Raji (cell line): ENCODE results near the gene EML1.

Experiments used
- POLR2A ChIP-seq: IDR thresholded peaks from 2 replicates; pipeline ENCODE4 v1.6.1; 2011; ENCODE audit warnings: low read depth, low read length, control low read depth; ENCODE audit not compliant: insufficient read depth

The EML1 gene

DNA sequence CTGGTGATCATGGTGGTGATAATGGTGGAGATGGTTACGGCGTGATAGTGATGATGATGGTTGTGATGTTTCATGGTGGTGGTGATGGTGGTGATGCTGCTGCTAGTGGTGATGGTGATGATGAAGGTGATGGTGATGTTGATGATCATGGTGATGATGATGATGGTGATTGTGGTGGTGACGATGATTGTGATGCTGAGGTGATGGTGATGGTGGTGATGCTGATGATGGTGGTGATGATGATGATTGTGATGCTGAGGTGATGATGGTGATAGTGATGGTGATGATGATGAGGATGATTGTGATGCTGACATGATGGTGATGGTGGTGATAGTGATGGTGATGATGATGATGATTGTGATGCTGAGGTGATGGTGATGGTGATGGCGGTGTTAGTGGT lies 158.8 kb downstream of the EML1 start:
- TF ChIP-seq POLR2A, result no peak

DNA sequence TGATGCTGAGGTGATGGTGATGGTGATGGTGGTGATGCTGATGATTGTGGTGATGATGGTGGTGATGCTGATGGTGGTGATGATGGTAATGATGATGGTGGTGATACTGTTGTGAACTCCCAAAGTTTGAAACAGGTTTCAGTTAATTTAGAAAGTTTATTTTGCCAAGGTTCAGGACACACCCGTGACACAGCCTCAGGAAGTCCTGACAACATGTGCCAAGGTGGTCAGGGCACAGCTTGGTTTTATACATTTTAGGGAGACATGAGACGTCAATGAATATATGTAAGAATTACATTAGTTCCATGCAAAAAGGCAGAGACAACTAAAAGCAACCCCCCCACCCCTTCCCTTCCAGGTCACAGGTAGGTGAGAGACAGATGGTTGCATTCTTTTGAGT lies 159.2 kb downstream of the EML1 start:
- TF ChIP-seq POLR2A, result no peak

DNA sequence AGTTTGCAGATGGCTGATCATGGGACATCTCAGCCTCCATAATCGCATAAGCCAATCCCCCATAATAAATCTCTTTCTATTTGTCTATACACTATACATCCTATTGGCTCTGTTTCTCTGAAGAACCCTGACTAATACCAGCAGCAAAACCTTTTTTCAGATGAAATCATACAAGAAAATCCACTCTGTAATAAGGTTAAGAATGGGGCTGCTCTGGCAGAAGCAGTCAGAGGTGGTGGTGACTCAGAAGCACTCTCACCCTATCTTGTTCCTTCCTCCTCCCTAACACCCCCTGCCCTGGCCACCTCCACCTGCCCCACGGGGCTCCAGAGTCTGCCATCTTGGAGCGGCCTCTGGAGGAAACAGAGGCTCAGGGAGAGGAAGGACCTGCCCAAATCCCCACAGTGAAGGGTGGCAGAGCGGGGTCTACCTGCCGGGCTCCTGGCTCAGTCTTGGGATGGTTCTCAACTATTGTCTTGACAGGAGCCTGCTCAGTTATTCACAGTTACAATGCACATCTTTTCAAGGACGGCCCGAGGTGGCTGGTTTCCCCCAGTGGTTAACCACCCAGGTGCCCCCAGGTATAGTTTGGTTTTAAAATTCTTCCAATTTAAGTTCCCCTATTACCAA lies 162.7 kb downstream of the EML1 start:
- no peak for TF ChIP-seq POLR2A

DNA sequence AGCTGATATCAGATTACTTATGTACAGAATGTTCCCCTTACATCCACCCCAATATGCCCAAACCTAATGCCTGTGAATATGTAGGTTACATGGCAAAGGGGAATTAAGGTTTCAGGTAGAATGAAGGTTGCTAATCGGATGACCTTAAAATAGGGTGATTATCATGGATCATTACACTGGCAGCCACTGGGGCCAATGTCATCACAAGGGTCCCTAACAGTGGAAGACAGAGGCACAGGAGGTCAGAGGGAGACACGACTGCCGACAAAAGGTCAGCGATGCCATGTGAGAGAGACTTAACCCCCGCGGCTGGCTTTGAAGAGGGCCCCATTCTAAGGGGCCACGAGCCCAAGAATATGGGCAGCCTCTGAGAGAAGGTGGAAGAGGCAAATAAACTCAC lies 165.2 kb downstream of the EML1 start:
- TF ChIP-seq POLR2A, result no peak

DNA sequence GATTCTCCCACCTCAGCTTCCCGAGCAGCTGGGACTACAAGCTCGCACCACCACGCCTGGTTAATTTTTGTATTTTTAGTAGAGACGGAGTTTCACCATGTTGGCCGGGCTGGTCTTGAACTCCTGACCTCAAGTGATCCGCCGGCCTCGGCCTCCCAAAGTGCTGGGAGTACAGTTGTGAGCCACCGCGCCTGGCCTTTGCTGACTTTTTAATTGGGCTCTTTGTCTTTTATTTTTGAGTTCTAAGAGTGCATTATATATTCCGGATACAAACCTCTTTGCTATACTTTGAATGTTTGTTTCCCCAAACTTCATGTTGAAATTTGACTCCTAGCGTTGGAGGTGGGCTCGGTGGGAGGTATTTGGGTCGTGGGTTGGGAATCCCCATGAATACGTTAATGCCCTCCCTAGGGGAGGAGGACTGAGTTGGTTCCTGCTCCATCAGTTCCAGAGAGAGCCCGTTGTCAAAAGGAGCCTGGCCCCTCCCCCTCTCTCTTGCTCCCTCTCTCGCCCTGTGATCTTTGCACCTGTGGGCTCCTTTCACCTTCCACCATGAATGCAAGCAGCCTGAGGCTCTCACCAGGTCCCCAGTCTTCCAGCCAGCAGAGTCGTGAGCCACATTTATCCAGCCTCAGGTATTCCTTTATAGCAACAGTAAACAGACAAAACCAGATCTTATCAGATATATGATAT lies 168.8 kb downstream of the EML1 start:
- TF ChIP-seq POLR2A, result no peak

DNA sequence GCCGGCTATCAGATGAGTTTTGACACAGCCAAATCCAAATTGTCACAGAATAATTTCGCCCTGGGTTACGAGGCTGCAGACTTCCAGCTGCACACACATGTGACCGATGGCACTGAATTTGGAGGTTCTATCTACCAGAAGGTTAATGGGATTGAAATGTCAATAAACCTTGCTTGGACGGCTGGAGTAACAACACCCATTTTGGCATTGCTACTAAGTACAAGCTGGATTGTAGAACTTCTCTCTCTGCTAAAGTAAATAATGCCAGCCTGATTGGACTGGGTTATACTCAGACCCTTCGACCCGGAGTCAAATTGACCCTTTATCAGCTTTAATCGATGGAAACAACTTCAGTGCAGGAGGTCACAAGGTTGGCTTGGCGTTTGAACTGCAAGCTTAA lies 171.8 kb downstream of the EML1 start:
- TF ChIP-seq POLR2A, result no peak

DNA sequence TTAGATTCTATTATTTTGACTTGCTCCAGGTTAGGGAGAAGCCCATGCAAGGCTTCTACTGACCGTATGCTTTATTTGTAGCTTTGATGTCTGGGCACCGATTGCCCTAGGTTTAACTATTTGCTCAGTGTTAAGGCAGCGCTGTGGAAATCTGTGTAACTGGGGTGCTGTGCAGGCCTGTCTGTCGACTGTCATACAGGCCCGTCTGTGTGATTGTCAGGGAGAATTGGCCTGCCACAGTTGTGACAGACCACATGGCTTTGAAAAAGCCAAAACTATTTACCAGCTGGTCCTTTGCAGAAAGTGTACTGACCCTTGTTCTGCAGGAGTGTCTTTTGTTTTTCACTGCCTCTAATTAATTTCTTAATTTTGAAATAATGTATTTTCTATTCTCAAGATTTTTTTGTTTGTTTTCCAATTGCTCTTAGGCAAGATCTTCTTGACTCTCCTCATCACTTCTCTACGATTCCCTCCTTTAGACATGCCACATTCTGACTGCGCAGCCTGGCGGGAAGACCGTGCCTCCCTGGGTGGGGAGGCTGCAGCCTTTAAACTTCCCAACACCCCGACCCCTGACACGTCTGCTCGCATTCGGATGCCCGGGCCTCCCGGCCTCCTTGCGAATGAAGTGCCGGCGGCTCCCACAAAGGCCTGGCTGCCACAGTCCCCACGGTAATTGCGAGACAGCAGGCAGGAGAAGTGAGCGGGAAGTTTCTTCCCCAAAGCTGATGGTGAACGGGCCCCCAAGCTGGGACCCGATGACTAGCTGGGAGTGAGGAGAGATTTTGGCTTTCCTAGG lies 173.0 kb downstream of the EML1 start:
- TF ChIP-seq POLR2A, result no peak

DNA sequence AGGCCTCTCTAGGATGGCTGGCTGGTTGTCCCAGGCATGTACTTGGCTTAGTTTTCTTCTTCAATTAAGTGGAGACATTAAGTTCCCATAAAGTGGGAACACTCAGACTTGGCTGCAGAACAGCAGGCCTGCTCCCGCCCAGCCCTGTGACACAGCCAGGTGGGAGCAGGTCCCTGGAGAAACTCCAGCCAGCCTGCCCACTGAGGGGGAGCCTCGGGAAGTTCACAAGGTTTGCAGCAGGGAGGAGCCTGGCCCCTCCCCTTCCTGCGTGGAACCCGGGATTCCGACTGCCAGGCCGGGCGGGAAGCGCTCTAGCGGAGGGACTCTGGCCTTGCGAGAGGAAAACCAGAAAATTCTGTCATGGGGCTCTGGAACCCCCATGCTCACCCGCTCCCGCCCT lies 173.7 kb downstream of the EML1 start:
- no peak for TF ChIP-seq POLR2A

DNA sequence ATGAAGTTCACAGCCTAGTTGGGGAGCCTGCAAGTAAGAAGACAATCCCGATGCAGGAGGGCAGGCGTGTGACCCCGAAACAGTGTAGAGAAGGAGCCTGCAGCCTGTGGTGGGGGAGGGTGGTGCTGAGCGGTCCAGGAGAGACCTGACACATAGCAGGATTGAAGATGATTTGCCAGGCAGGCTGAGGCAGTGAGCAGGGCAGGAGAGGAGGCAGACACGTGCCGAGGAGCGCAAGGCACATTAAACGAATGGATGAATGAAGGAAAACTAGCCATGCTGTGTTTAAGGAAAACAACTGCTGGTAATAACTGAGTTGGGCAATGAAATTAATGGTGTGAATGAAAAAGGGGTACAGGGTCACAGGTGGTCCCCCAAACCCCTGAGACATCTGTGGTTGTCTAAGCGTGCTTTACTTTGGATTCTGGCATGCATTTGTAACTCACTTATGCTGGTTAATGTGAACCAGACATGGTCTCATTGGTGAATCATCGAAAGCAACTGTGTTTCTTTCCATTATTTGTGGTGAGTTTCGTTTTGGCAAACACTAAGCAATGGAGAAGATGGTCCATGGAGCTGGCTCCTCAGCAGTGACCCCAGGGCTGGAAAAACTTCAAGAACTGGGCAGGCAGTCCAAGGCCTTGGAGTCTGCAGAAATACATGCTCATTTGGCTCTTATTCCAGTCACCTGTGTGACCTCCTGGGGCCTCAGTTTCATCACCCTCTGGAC lies 175.1 kb downstream of the EML1 start:
- TF ChIP-seq POLR2A, result no peak

DNA sequence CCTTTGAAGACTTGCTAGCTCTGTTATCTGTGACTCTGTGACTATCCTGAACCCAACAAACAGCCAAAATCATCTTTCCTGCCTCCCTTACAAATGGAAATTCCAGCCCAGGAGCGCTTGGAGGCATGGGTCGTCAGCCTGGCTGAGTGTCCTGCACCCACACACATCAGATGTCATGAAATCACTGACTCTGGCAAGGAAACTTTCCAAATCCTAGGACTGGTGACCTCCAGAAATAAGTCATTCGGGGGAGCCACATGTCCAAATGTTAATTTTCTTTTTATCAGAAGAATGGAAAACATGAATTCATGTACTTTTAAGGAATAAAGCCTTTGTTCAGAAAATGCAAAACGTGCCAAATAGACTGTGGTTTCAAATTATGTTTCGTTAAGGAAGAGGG lies 175.7 kb downstream of the EML1 start:
- no peak for TF ChIP-seq POLR2A

DNA sequence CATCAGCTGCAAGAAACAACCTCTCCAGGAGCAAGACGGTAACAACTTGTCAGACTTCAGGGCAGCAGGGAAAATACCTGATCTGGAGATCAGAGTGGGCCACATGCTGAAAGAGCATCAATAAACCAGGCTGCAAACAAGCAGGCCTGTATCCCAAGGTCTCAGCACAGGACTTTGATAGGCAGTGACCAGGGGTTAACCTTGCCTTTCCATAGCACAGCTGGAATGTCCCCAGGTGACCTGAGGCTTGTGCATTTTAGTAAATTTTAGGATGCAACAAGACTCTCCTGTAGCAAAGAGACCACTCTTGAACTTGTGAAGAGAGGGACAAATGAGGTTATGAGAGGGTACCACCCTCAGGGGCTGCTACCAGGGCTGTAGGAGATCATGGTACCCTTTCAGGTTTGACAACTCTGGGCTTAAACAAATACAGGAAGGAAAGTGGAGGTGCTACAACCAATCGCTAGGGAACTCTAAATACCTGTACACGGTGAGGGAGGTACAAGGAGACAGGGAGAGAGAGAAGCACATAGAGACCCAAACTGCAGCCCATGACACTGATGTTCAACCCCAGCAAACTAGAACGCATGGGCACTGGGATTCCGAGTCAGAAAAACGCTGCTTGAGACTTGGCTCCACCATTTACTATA lies 176.6 kb downstream of the EML1 start:
- no peak for TF ChIP-seq POLR2A

DNA sequence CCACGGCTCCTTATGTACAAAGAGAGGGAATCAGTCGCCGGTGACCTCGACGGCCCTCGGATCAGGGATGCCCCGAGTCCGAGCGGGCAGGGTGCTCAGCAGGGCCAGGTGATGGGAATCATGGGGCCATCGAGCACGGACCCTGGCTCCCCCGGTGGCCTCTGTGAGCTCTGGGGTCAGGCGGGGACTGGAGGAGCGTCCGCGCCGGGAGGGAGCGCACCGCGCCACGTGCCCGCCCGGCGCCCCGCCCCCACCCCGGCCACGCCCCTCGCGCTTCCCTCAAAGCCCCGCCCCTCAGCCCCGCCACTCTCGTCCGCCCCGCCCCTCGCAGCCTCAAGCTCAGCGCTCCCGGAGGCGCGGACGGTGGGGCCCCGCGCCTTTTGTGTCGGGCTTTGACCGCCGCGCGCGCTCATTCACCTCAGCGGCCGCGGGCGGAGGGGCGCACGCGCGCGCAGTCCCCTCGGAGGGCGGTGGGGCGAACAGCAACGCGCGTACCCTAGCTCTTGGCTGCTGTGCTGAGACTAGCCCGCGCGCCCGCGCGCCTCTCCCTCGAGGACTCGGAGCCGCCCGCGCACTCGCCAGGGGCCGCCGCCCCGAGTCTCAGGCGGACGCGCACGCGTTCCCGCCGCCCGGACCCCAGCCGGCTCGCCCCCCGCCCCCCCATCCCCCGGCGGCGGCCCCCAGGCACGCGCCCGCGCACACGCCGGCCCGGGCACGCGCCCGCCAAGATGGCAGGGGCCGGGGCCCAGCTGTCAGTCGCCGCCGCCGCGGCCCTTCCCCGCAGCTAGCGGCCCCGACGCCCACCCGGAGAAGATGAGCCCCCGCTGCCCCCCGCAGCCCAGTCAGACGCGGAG lies 178.1 kb downstream of the EML1 start:
- no peak for TF ChIP-seq POLR2A

DNA sequence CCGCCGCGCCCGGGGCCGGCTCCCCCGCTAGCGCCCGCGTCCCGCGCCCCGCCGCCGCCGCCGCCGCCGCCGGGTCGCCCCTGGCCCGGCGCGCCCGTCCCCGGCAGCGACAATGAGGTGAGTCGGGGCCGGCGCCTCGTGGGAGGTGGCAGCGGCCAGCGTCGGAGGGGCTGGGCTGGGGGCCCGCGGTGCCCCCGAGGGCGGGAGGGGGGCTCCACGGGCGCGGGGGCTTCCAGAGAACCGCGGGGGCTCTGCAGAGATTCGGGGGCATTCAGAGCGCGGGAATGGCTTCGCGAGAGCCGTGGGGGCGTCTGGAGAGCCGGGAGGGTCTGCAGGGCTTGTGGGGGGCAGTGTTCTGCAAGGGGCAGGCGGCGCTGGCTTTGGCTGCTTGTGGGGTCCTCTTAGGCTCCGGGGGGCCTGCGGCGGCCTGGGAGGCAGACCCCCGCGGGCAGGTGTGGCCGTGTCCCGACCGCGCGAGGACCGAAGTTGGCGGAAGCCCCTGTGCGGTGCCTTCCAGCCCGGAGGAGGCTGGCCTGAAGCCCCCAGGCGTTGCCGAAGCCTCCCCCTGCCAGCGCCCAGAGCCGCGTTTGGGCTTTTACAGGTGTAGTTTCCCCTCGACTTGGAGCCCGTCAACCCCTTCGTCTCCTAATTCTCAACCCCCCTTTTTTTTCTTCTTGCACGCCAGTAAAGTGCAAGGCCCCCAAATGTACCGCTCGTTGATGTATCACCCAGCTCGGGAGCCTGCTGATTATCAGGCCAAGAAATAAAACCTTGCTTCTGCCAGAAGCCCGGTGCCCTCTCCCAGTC lies 178.9 kb downstream of the EML1 start:
- no peak for TF ChIP-seq POLR2A
